GM21360 (cell line): ENCODE results near the gene SLC25A22.
A peak's percentile ranks its signal among the peaks of the same experiment; 100 is the strongest.

Source experiments
- ATAC-seq: cut with Tn5 transposase; IDR thresholded peaks from one replicate; pipeline ENCODE4 v1.9.1; 2021; ENCODE audit warnings: mild to moderate bottlenecking, moderate library complexity; ENCODE audit not compliant: unreplicated experiment

SLC25A22 gene

GRCh38 chr11:761526-762108, 36.5 kb downstream of the SLC25A22 start:
- no peak for ATAC-seq

- ATAC-seq, result no peak
These were observed 37.8 kb downstream of the SLC25A22 start for GRCh38 chr11:760236-760635.

- no peak for ATAC-seq
These were observed 48.4 kb downstream of the SLC25A22 start for GRCh38 chr11:749731-750130.

- ATAC-seq, result peak; percentile 21
These were observed 50.1 kb downstream of the SLC25A22 start for GRCh38 chr11:748007-748359.

GRCh38 chr11:747158-748006, 50.7 kb downstream of the SLC25A22 start, which contains the start of gene TALDO1:
Gene TALDO1, plus strand, starts transcription at chr11:747464. Its CDS starts 18 bp downstream, at chr11:747482.
- ATAC-seq, result peak; percentile 85

- ATAC-seq, result peak; percentile 2
These were observed 51.6 kb downstream of the SLC25A22 start for GRCh38 chr11:746289-747157.

GRCh38 chr11:745428-745827, 52.7 kb downstream of the SLC25A22 start:
- no peak for ATAC-seq

GRCh38 chr11:742571-743201, 55.4 kb downstream of the SLC25A22 start:
- no peak for ATAC-seq

GRCh38 chr11:742156-742546, 55.9 kb downstream of the SLC25A22 start:
- no peak for ATAC-seq
